HUDEP-2 (cell line): ENCODE measurements around the gene SEL1L.
"Not testable (repeated sequence)": the region's sequence is repeated elsewhere in the genome, so short reads cannot be mapped to it uniquely, and the experiment has no call there.

Source experiments
- DNase-seq, 76 experiments: peaks; one replicate each; lab custom pipeline; 2025; ENCODE audit not compliant: unreplicated experiment in 76 of 76; lab: John Stamatoyannopoulos, UW

The SEL1L gene

GRCh38 chr14:81450100-81450531, 83.5 kb downstream of the SEL1L start:
- DNase-seq: no peak

- no peak for DNase-seq
These were observed 84.1 kb downstream of the SEL1L start for GRCh38 chr14:81449576-81449975.

- DNase-seq: no peak
These were observed 84.5 kb downstream of the SEL1L start for GRCh38 chr14:81449114-81449513.

GRCh38 chr14:81447021-81447764, 86.5 kb downstream of the SEL1L start:
- DNase-seq: no peak

GRCh38 chr14:81446279-81447007, 87.2 kb downstream of the SEL1L start:
- no peak for DNase-seq

DNA sequence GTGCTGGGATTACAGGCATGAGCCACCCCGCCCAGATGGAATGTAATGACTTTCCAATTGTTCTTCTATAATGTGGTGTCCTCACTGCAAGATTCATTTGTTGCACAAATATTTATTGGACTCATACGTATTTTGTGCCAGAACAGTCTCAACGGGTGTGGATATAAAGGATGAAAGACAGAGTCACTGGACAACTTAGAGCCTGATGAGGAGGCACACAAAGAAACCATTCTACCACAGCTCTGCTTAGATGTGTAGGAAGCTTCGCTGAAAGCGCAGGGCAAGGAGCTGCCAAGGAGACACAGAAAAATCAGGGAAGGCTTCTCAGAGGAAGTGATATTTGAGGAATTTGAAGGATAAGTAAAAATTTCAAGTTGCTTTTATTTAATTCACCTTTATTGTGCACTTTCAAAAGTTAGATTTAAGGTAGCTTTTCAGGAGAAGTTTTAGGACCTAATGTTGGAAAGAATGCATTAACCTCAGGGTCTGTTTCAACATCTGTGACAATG, 92.0 kb downstream of the SEL1L start:
- no peak for DNase-seq

- DNase-seq: no peak
These were observed 93.6 kb downstream of the SEL1L start for GRCh38 chr14:81440041-81440440.

- DNase-seq: peak in 1 of 76 experiments; percentile 1
These were observed 96.4 kb downstream of the SEL1L start for GRCh38 chr14:81437244-81437643.

- peak in 70 of 76 experiments; percentile 11 to 80 (median 57) for DNase-seq
These were observed 97.1 kb downstream of the SEL1L start for GRCh38 chr14:81436296-81437138.

DNA sequence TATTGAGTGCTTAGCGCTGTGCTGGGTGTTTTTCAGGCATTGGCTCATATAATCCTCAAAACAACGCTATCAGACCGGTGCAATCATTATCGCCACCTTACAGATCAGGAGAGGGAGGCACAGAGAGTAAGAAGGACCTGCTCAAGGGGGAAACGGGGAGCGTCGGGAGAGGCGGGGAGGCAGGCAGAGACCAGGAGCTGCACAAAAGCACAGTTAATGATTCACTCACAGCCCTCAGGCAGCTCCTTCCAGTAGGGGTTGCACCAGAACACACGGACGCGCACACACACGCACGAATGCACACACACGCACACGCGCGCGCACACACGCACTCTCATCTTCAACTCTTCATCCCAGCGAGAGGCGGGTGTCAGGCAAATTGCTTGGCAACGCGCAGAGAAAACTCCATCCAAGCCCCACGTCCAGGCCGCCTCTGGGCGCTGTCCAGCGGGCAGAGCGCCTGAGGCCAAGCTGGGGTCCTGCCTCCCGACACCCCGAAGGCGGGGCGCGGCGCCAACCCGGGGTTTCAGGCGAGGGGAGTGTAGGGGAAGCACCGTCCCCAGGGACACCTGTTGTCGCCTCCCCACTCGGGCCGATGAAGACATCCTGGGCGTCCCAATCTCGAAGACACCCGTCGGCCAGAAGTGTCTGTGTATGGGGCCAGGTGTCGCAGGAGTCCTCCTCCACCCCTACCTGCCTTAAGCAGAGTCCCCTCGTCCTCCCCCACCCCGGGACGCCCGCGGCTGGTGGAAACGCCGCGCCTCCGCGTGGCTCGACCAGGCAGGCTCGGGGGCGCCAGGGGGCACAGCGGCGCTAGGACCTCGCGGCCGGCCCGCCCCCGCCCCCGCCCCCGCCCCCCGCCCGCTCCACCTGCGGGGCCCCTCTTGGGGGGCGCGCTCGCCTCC, 98.0 kb downstream of the SEL1L start:
- DNase-seq: peak in 61 of 76 experiments; percentile 10 to 75 (median 44)

GRCh38 chr14:81435048-81435390, 98.6 kb downstream of the SEL1L start:
- DNase-seq: no peak

- DNase-seq: peak in 69 of 76 experiments; percentile 8 to 91 (median 60)
These were observed 99.4 kb downstream of the SEL1L start for GRCh38 chr14:81434230-81434629.

DNA sequence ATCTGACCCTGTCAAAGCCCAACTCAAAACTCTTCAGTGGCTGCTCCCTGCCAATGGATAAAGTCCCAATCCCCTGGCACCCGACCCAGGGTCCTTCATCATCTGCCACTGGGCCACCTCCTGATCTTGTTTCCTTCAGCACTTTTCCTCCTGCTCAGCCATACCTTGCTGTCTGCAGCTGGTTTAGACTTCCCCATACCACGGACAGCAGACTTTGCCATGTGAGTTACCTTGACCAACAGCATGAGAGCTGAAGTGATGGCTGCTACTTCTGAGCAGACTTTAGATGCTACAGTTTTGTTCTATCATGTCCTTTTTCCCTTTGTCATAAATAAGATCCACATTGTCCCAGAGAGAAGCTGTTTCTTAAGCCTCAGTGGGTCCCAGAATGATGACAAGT, 100.3 kb downstream of the SEL1L start:
- peak in 1 of 76 experiments; percentile 3 for DNase-seq

DNA sequence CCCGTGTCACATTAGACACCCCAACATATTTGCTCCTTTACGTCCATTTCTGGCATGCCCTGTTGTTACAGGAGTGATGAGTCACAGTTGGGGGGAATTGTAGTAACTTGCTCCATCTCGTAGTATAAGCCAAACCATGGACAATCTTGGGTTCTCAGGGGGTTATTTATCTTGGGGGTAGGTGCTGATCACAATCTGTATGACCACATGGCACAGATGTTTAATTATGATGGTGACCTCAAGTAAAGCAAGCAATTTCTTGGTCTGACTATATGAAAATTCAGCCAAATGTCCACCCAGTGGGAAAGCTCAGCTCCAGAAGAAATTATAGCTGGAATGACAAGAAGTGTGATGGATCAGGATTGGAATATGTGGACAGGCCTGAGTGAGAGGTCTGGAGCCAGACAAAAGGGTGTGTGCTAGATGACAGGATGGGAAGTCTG, 101.4 kb downstream of the SEL1L start:
- peak in 39 of 76 experiments; percentile 6 to 78 (median 50) for DNase-seq

DNA sequence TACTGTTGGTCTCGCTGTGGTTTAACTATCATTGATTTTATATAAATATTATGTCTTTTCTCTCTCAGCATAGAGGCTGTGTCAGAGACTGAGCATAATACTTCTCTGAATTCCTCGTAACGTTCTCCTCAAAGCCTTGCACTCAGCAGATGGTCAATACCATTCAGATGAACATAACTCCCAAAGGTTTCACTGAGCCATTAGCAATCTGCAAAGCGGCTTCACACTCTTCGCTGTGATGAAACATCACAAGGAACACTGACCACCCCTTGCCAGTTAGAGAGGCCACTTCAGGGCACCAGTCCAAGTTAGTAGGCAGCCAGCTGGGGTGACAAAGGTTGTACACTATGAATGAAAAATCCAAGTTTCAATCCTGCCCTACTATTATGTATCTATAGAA, 103.4 kb downstream of the SEL1L start:
- peak in 5 of 76 experiments; percentile 10 to 38 (median 13) for DNase-seq

DNA sequence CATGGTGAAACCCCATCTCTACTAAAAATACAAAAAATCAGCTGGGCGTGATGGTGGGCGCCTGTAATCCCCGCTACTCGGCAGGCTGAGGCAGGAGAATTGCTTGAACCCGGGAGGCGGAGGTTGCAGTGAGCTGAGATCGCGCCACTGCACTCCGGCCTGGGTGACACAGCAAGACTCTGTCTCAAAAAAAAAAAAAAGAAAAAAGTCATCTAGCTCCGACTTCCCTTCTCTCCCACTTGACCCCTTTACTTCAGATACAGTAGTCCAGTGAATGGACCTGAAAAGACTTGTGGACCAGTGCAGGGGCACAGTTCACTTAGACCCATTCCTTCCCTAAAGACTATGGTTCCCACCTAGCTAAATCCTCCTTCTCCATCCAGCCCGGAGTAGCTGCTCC, 103.9 kb downstream of the SEL1L start:
- not testable (repeated sequence) for DNase-seq

GRCh38 chr14:81429028-81429427, 104.6 kb downstream of the SEL1L start:
- peak in 1 of 76 experiments; percentile 1 for DNase-seq

- DNase-seq: peak in 70 of 76 experiments; percentile 13 to 85 (median 60)
These were observed 106.2 kb downstream of the SEL1L start for GRCh38 chr14:81427348-81428058.

DNA sequence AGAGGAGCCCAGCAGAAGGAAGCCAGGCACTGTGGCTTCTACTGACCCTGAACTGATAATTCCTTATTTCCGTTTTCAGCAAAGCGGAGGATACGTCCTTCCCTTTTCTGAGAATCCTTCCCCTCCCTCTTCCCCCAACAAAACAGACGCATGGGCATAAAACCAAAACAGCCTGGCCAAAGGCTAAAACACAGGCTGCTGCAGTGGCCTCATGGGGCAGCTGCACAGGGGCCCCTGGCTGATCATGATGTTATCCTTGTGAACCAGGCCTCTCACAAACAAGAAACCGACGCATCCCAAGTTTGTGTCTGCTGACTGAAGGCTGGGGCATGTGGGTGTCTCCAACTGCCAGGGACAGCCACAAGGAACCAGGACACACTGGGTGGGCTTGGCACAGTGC, 110.1 kb downstream of the SEL1L start:
- peak in 73 of 76 experiments; percentile 20 to 92 (median 69) for DNase-seq
